Activated T-helper 1 cell treated with anti-CD3 and anti-CD28 coated beads, Interleukin-2, amount 50 U/mL, for 16 hours (primary cell): Measurements from ENCODE around the gene NT5DC4.

ENCODE experiments used
- DNase-seq, 2 donors: peaks; one replicate each; pipeline ENCODE4 v3.0.0-alpha.2; 2020; ENCODE audit warnings: low read depth in 1 of 2, low spot score in 1 of 2

The NT5DC4 gene

GRCh38 chr2:112722816-112723546, 2.2 kb downstream of the NT5DC4 start:
- no peak for DNase-seq

GRCh38 chr2:112723547-112723940, 2.7 kb downstream of the NT5DC4 start:
- no peak for DNase-seq

- DNase-seq = no peak
These were observed 3.2 kb downstream of the NT5DC4 start for GRCh38 chr2:112723995-112724394.

- DNase-seq = no peak
These were observed 4.0 kb downstream of the NT5DC4 start for GRCh38 chr2:112724591-112725525.

DNA sequence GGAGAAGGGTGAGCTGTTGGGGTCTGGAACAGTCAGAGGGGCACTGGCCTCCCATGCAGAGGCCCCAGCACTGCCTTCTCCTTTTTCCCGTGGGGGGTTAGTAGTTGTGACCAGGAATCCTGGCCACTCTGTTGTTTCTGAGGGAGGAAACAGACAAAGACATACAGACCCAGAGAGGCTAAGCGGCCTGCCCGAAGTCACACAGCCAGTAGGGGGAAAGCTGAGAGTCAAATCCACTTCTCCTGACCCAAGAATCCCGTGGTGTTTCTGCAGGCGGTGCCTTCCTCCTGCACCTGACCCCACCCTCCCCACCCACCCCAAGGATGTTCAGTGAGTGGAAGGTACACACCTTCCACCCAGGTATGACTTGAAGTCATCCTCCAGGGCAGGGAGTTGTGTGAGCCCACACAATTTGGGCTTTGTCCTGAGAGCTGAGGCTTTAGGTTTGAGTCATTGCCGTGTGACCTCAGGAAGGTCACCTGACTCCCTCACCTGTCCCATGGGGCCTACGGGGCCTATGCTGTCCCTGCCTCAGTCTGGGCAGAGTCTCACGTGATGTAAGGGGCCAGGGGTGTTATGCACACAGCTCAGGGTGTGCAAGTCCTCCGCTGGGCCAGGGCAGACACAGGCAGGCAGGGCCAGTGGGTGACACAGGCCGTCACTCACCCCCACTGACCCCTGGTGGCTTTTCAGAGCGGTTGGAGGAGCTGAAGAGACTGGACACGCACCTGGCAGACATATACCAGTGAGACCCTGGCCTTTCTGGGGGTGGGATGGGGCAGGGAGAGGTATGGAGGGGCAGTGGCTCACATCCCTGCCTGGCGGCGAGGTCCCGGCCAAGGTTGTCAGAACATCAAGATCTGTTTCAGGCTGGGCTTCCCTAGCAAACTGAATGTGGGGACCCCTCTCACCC, 5.0 kb downstream of the NT5DC4 start:
- DNase-seq = no peak

- DNase-seq = peak; percentile 80
These were observed 5.8 kb downstream of the NT5DC4 start for GRCh38 chr2:112726487-112727190.

- DNase-seq = no peak
These were observed 6.6 kb downstream of the NT5DC4 start for GRCh38 chr2:112727276-112728028.

DNA sequence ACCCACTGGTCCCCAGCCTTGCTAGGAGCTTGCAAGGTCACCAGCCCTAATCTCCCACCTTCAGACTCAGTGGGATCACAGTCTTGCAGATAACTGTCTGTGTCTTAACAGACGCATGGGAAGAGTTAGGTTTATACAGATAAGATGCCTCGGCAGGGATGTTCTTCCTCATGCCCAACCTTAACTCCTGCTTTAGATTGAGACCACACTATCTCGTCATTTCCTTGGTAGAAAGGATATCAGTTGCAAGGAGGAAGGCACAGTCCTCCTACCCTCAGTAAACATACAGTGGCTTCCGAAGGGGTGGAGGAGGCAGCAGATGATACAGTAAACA, 7.2 kb downstream of the NT5DC4 start:
- no peak for DNase-seq

- no peak for DNase-seq
These were observed 7.8 kb downstream of the NT5DC4 start for GRCh38 chr2:112728378-112729175.

- DNase-seq = no peak
These were observed 9.4 kb downstream of the NT5DC4 start for GRCh38 chr2:112730216-112730615.

DNA sequence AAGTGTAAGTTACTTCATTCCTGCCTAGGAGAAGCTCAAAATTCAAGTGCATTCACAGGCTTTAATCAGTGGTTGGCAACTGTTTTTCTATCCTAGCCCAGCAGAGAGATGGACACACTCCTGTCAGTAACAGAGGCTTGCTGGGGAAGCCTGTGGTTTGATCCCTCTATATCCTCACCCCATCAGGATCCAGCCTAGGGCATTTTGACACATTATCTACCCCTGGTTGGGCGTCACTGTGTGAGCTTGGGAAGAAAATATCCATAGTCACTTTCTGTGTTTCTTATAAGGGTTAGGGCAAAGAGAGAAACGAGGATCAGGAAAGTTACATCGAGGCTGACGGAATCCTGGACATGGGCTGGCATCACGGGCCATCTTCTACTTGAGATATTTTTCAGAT, 10.0 kb downstream of the NT5DC4 start:
- DNase-seq = no peak

GRCh38 chr2:112731479-112731878, 10.7 kb downstream of the NT5DC4 start:
- DNase-seq = no peak

GRCh38 chr2:112733456-112733855, 12.6 kb downstream of the NT5DC4 start:
- DNase-seq = no peak

DNA sequence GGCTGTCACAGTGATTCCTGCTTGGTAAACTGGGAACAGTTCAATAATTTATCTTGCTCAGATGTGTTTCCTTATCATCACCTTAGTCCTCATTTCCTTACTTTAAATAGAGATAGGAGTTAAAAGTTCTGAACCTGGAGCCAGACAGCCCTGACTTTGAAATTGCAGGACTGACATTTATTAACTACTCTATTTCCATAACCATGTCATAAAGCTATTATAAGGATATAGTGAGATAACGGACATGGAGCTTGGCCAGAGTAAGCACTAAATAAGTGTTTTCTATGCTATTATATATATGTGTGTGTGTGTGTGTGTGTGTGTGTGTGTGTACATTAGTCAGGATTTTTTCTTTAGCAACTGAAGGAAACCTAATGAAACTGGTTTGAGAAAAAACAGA, 13.1 kb downstream of the NT5DC4 start:
- DNase-seq = no peak

- DNase-seq = no peak
These were observed 16.9 kb downstream of the NT5DC4 start for GRCh38 chr2:112737542-112738232.

DNA sequence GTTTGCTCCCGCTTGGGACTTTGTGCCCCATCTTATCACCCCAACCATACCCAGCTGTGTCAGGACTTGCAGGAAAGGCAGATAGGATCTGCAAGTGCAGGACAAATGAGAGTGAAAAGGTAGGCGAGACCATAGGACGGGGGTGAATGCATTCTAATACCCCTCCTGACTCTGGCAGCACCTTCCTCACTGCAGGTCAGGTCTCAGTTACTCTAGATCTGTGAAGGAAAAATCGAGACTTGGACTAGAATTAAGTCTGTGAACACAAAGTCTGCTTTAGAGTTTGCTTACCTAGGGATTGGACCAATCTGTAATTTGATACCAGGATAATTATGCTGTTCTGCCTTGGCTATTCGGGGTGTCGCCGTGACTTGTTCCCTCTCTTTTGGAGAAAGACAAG, 19.7 kb downstream of the NT5DC4 start:
- no peak for DNase-seq

DNA sequence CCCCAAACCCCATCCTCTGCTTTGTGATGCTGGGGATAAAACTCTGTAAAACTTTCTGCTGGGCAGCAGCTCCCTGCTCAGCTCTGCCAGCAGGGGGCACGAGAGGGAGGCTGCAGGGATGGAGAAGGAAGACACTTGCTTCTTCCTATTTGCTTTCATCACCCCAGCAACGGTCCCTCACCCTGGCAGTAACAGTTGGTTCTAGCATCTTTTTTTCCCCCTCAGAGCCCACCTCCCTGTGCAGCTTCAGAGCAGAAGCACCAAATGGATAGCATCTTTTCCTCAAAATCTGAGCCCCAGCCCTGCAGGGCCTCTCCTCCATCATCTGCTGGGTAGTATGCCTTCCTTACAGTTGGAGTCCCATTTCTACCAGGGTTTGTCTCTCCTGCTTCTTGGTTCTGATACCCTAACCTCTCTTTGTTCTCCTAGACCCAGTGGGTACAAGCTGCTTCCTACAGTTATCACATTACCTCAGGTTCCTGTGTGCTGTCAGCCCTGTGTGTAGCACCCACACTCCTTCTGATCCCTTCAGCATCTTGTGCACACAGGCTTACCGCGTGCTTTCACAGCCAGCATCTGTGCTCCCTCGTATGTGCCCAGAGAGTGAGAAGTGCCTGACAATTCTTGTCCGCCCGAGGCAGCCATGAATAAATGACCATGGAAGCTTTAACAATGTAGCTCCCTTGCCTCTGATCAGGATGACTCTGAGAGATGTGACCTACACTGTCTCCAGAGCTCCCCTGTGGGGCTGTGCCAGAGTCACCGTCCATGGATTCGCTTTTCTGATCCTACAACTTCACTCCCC, 29.1 kb downstream of the NT5DC4 start:
- DNase-seq = peak; percentile 66

GRCh38 chr2:112750560-112750843, 29.7 kb downstream of the NT5DC4 start:
- no peak for DNase-seq
